Endodermal cell (in vitro differentiated cells): Measurements from ENCODE around the gene DTWD2. TPM values are rescaled to one million over a fixed set of nuclear protein-coding genes. Genes with fewer than 3 reads are reported as not detected.

ENCODE experiments used
- DNase-seq: peaks from one replicate; pipeline ENCODE4 v3.0.0-alpha.2; 2017
- H3K27ac ChIP-seq: 2 replicates; pipeline ENCODE4 v1.5.1; 2013; ENCODE audit warnings: mild to moderate bottlenecking, low read depth, low read length, moderate library complexity
- H3K27me3 ChIP-seq: 2 replicates; pipeline ENCODE4 v1.6.1; 2013; ENCODE audit warnings: mild to moderate bottlenecking, low read length, moderate library complexity; ENCODE audit not compliant: insufficient read depth, control insufficient read depth, poor library complexity, severe bottlenecking
- H3K36me3 ChIP-seq: 2 replicates; pipeline ENCODE4 v1.7.0; 2013; ENCODE audit warnings: mild to moderate bottlenecking, low read length, moderate library complexity; ENCODE audit not compliant: control insufficient read depth, insufficient read depth
- H3K4me1 ChIP-seq: one replicate; pipeline ENCODE4 v1.7.0; 2013; ENCODE audit warnings: low read length; ENCODE audit not compliant: control insufficient read depth, insufficient read depth
- H3K4me3 ChIP-seq: 2 replicates; pipeline ENCODE4 v1.5.1; 2013; ENCODE audit warnings: mild to moderate bottlenecking, low read length, moderate library complexity
- H3K9ac ChIP-seq: 2 replicates; pipeline ENCODE4 v1.6.1; 2013; ENCODE audit warnings: mild to moderate bottlenecking, low read length, moderate library complexity; ENCODE audit not compliant: poor library complexity, severe bottlenecking; ENCODE audit errors: extremely low read depth
- H3K9me3 ChIP-seq: 2 replicates; pipeline ENCODE4 v1.6.1; 2013; ENCODE audit warnings: mild to moderate bottlenecking, low read length, moderate library complexity; ENCODE audit not compliant: control insufficient read depth
- H3K27ac Mint-ChIP-seq: 2 replicates; pipeline ENCODE4 v1.8.0; 2020; ENCODE audit warnings: mixed read lengths
- H3K27me3 Mint-ChIP-seq: 2 replicates; pipeline ENCODE4 v1.8.0; 2021; ENCODE audit warnings: mild to moderate bottlenecking, mixed read lengths; ENCODE audit not compliant: insufficient read depth
- H3K36me3 Mint-ChIP-seq: 2 replicates; pipeline ENCODE4 v1.8.0; 2020; ENCODE audit warnings: low read depth, mixed read lengths
- H3K4me1 Mint-ChIP-seq: 2 replicates; pipeline ENCODE4 v1.8.0; 2020; ENCODE audit warnings: mixed read lengths
- H3K4me3 Mint-ChIP-seq: 2 replicates; pipeline ENCODE4 v1.8.0; 2020; ENCODE audit warnings: mild to moderate bottlenecking, moderate library complexity, mixed read lengths
- H3K9me3 Mint-ChIP-seq: 2 replicates; pipeline ENCODE4 v1.8.0; 2020; ENCODE audit warnings: mild to moderate bottlenecking, mixed read lengths
- WGBS, 2 experiments: methylation state at CpG; one replicate each; pipeline versions ENCODE4 v1.1.5 to v1.1.7; 2013; ENCODE audit warnings: missing lambda C conversion rate in 2 of 2, mixed read lengths in 1 of 2; ENCODE audit not compliant: insufficient coverage in 1 of 2, insufficient read length in 1 of 2; 5-methylcytosine and 5-hydroxymethylcytosine counted together
- total RNA-seq, 2 donors: library from RNA; stranded (reverse); fragmentation: NEBNext Ultra II Directional in 1 of 2; extraction: Animal tissue kit (Norgen Biotek cat#: 25700) in 1 of 2; gene quantifications; 2 replicates in 1 of 2; 3 replicates in 1 of 2; pipeline ENCODE4 v1.2.1, GENCODE V29; 2021
- TF ChIP-seq, protein P1 (sequence below): fragments of 200-600 bp; sonication (generic); conservative IDR thresholded peaks from 2 replicates; pipeline ENCODE4 v1.5.0; 2021; ENCODE audit warnings: antibody characterized with exemption, mild to moderate bottlenecking

DTWD2 gene
- total RNA-seq, 2 donors from 2014 or later = 15.2 to 34.9 TPM

DNA sequence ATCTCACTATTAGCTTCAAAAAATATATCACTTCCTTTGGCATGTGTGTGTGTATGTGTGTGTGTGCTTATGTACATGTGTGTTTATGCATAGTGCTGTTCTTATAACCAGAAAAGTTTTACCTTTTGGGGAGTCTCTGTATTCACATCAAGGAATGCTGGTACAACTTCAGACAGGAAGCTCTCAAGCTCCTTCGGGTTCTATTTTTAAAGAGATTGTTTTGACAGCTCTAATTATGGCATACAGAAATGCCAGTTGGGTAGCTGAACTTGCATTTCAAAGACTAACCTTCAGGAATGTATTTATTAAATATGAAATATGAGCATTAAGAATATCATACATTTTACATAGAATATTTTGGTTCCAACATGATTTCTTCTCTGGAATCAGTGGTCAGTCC, 163.1 kb downstream of the DTWD2 start:
- no peak overlapping the region for H3K4me3 Mint-ChIP-seq
- no peak overlapping the region for H3K27ac Mint-ChIP-seq
- Histone ChIP-seq H3K9me3 (no peaks in the 10 kb centered on the region), H3K36me3 (no peaks in the 10 kb centered on the region), H3K27me3 (no peaks in the 10 kb centered on the region), H3K4me1 (no peaks in the 10 kb centered on the region), H3K9ac (no peak overlapping the region), H3K27ac (no peak overlapping the region), H3K4me3 (no peak overlapping the region)
- peaks cover 7% of the 10 kb centered on the region for H3K4me1 Mint-ChIP-seq
- 91% methylated on average over 1 of the region's 1 CpG; no CpG with 5 or more reads in 1 of the 2 experiments for WGBS, 2 experiments
- H3K27me3 Mint-ChIP-seq = no peaks in the 10 kb centered on the region
- no peaks in the 10 kb centered on the region for H3K36me3 Mint-ChIP-seq
- H3K9me3 Mint-ChIP-seq = no peaks in the 10 kb centered on the region
- DNase-seq = no peak
- TF ChIP-seq, protein P1, sequence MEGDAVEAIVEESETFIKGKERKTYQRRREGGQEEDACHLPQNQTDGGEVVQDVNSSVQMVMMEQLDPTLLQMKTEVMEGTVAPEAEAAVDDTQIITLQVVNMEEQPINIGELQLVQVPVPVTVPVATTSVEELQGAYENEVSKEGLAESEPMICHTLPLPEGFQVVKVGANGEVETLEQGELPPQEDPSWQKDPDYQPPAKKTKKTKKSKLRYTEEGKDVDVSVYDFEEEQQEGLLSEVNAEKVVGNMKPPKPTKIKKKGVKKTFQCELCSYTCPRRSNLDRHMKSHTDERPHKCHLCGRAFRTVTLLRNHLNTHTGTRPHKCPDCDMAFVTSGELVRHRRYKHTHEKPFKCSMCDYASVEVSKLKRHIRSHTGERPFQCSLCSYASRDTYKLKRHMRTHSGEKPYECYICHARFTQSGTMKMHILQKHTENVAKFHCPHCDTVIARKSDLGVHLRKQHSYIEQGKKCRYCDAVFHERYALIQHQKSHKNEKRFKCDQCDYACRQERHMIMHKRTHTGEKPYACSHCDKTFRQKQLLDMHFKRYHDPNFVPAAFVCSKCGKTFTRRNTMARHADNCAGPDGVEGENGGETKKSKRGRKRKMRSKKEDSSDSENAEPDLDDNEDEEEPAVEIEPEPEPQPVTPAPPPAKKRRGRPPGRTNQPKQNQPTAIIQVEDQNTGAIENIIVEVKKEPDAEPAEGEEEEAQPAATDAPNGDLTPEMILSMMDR = no peak

DNA sequence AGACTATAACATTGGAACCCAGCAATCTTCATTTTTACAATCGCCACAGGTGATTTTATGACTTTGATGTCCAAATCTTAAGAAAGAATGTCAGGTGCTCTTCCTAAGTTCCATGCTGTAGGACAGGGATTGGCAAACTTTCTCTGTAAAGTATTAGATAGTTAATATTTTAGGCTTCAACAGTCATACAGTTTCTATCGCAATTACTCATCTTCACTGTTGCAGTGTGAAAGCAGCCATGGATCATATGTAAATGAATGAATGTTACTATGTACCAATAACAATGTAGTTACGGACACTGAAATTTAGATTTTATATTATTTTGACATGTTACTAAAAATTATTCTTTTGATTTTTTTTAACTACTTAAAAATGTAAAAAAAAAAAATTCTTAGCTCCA, 169.7 kb downstream of the DTWD2 start:
- 97% methylated on average over 2 of the region's 3 CpGs; no CpG with 5 or more reads in 1 of the 2 experiments for WGBS, 2 experiments
- no peak overlapping the region for H3K4me3 Mint-ChIP-seq

DNA sequence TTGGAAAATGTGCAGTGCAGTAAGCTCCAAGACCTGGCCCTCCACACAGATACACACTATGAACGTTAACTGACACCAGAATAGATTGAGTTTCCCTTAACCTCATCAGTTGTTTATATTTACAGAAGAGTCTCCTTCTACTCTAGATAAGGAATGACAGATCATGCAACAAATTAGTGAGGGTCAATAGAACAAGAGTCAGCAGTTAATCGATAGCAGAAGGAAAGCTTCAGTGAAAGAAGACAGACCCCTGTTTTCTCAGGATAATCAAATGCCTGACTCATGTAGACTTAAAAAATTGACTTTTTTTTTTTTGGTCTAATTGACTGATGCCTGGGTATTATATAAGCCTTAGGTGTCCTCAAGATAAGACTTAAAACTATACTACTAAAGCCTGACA, 179.9 kb downstream of the DTWD2 start:
- H3K36me3 Mint-ChIP-seq = peaks cover 43% of the 10 kb centered on the region
- H3K4me3 ChIP-seq = no peak overlapping the region
- H3K27me3 Mint-ChIP-seq = no peaks in the 10 kb centered on the region
- H3K4me1 Mint-ChIP-seq = no peaks in the 10 kb centered on the region
- DNase-seq = no peak
- 88 to 96% methylated on average over 2 of the region's 2 CpGs for WGBS, 2 experiments
- H3K27me3 ChIP-seq = no peaks in the 10 kb centered on the region
- no peak overlapping the region for H3K27ac ChIP-seq
- H3K4me3 Mint-ChIP-seq = no peak overlapping the region
- no peaks in the 10 kb centered on the region for H3K4me1 ChIP-seq
- no peak overlapping the region for H3K9ac ChIP-seq
- TF ChIP-seq, protein P1 = no peak
- peaks cover 11% of the 10 kb centered on the region for H3K36me3 ChIP-seq
- H3K9me3 ChIP-seq = peaks cover 15% of the 10 kb centered on the region
- H3K9me3 Mint-ChIP-seq = peaks cover 3% of the 10 kb centered on the region
- no peak overlapping the region for H3K27ac Mint-ChIP-seq

More for the DNA sequence above, 169.7 kb downstream of the DTWD2 start:
- DNase-seq = no peak
- H3K4me3 ChIP-seq = no peak overlapping the region
- H3K36me3 ChIP-seq = no peaks in the 10 kb centered on the region
- Mint-ChIP-seq H3K36me3 (no peaks in the 10 kb centered on the region), H3K27me3 (no peaks in the 10 kb centered on the region), H3K4me1 (no peaks in the 10 kb centered on the region), H3K27ac (no peak overlapping the region), H3K9me3 (no peaks in the 10 kb centered on the region)
- H3K9ac ChIP-seq = no peak overlapping the region
- H3K27me3 ChIP-seq = no peaks in the 10 kb centered on the region
- H3K27ac ChIP-seq = no peak overlapping the region
- TF ChIP-seq, protein P1 = no peak
- no peaks in the 10 kb centered on the region for H3K4me1 ChIP-seq
- H3K9me3 ChIP-seq = no peaks in the 10 kb centered on the region
